OCI-LY3 (cell line): ENCODE data around the gene UST.

ENCODE experiments used
- H2AFZ ChIP-seq: fragments of 200-600, 300-600 bp; shearing (Covaris generic); 2 replicates; pipeline ENCODE4 v1.6.0; 2014; ENCODE audit warnings: antibody characterized with exemption, low read depth, low read length
- H3K27ac ChIP-seq: fragments of 200-600, 300-600 bp; sonication (generic); 2 replicates; pipeline ENCODE4 v1.5.1; 2014; ENCODE audit warnings: mild to moderate bottlenecking, low read length, moderate library complexity, mixed read lengths
- H3K27me3 ChIP-seq: fragments of 200-600, 300-600 bp; sonication (generic); 2 replicates; pipeline ENCODE4 v1.6.1; 2014; ENCODE audit warnings: low read depth, low read length, mixed read lengths
- H3K36me3 ChIP-seq: fragments of 200-600, 300-600 bp; sonication (generic); replicated peaks from 2 replicates; pipeline ENCODE3; 2014; ENCODE audit warnings: low read depth, low read length, mixed read lengths
- H3K4me1 ChIP-seq: fragments of 300-600, 200-600 bp; sonication (generic); 2 replicates; pipeline ENCODE4 v1.6.1; 2014; ENCODE audit warnings: low read length, mixed read lengths
- H3K4me2 ChIP-seq: fragments of 200-600, 300-600 bp; sonication (generic); 2 replicates; pipeline ENCODE4 v1.6.1; 2014; ENCODE audit warnings: low read length, mixed read lengths
- H3K4me3 ChIP-seq: fragments of 300-600, 200-600 bp; sonication (generic); 2 replicates; pipeline ENCODE4 v1.5.1; 2014; ENCODE audit warnings: antibody characterized with exemption, mild to moderate bottlenecking, low read length, moderate library complexity
- H3K79me2 ChIP-seq: fragments of 300-600, 200-600 bp; shearing (Covaris generic); 2 replicates; pipeline ENCODE4 v1.6.1; 2014; ENCODE audit warnings: mild to moderate bottlenecking, low read length, mixed read lengths
- H3K9ac ChIP-seq: fragments of 300-600, 200-600 bp; shearing (Covaris generic); 2 replicates; pipeline ENCODE4 v1.6.0; 2014; ENCODE audit warnings: mild to moderate bottlenecking, low read length, moderate library complexity
- H3K9me3 ChIP-seq: fragments of 200-600, 300-600 bp; shearing (Covaris generic); 2 replicates; pipeline ENCODE4 v1.6.1; 2014; ENCODE audit warnings: low read length, mixed read lengths; ENCODE audit not compliant: insufficient read depth
- H4K20me1 ChIP-seq: fragments of 200-600, 300-600 bp; sonication (generic); 2 replicates; pipeline ENCODE4 v1.6.1; 2016; ENCODE audit warnings: low read length, mixed read lengths; ENCODE audit not compliant: insufficient read depth
- EZH2phosphoT487 ChIP-seq: fragments of 200-600 bp; shearing (Covaris generic); IDR thresholded peaks from 2 replicates; pipeline ENCODE4 v1.6.1; 2018; ENCODE audit warnings: antibody characterized with exemption, mixed run types, low read depth
- TF ChIP-seq, protein P1 (sequence below): fragments of 200-600, 300-600 bp; sonication (generic); IDR thresholded peaks from 2 replicates; pipeline ENCODE4 v1.5.1; 2014; ENCODE audit warnings: antibody characterized with exemption, low read length, low read depth

The UST gene

DNA sequence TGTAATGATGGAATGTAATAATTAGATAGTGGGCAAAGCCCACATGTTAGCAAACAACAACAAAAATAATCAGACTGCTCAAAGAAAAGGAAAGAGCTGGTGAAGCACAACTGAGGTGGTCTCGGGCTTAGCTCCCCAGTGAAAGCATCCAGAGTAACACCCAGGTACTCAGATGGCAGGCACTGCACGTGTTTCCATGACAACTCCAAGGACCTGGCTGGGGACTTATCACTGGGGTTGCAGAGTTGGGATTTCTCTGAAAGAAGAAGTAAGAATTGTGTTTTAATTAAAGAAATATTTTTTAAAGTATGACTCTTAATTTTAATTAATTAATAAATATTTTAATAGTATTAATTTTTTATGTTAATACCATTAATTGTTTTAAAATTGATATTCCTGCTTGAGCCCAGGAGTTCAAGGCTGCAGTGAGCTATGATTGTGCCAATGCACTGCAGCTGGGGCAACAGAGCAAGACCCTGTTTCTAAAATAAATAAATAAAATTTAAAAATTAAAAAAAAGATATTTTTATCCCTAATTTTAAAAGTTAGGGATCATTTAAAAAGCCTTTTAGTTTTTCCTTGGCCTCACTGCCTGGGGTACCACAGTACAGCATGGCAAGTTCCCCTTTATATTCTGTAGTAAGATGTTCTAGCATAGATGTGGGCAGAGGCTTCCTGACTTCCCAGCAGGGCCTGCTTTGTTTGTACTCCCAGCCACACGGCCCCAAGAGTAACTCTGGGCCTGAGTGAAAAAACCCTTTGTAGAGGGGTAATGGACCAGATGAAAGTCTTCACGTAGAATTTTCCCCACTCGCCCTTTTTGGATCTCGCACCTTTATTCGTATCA is 42.2 kb upstream of the UST start:
- H3K4me1 ChIP-seq = peaks cover 22% of the 10 kb centered on the region
- no peaks in the 10 kb centered on the region for H3K9me3 ChIP-seq
- no peaks in the 10 kb centered on the region for H3K27me3 ChIP-seq
- H3K36me3 ChIP-seq = no peaks in the 10 kb centered on the region
- no peaks in the 10 kb centered on the region for H4K20me1 ChIP-seq
- no peak overlapping the region for H2AFZ ChIP-seq
- no peaks in the 10 kb centered on the region for H3K79me2 ChIP-seq
- no peak overlapping the region for H3K4me3 ChIP-seq
- H3K4me2 ChIP-seq = no peak overlapping the region
- no peak for TF ChIP-seq EZH2phosphoT487
- TF ChIP-seq, protein P1, sequence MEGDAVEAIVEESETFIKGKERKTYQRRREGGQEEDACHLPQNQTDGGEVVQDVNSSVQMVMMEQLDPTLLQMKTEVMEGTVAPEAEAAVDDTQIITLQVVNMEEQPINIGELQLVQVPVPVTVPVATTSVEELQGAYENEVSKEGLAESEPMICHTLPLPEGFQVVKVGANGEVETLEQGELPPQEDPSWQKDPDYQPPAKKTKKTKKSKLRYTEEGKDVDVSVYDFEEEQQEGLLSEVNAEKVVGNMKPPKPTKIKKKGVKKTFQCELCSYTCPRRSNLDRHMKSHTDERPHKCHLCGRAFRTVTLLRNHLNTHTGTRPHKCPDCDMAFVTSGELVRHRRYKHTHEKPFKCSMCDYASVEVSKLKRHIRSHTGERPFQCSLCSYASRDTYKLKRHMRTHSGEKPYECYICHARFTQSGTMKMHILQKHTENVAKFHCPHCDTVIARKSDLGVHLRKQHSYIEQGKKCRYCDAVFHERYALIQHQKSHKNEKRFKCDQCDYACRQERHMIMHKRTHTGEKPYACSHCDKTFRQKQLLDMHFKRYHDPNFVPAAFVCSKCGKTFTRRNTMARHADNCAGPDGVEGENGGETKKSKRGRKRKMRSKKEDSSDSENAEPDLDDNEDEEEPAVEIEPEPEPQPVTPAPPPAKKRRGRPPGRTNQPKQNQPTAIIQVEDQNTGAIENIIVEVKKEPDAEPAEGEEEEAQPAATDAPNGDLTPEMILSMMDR = no peak
- H3K9ac ChIP-seq = no peak overlapping the region
- no peak overlapping the region for H3K27ac ChIP-seq

DNA sequence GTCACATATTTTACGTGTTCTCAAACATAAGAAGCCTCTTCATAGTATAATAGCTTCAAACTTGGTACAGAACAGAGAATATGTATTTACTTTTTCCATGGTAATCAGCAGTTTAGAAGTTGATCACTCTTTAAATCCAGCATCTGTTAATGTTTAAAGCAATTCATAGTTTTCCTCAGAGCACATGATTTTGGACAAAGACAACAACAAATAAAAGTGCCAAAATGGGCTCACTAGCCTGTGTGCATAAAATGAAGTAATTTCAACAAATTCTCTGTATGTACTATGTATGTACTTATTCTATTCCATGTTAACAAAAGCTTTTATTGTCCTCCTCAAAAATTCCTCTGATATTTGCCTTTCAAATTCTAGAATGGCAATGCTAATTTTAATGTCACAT is 38.1 kb upstream of the UST start:
- Histone ChIP-seq H3K4me3 (no peak overlapping the region), H3K9me3 (no peaks in the 10 kb centered on the region), H2AFZ (no peak overlapping the region), H3K27ac (no peak overlapping the region), H3K9ac (no peak overlapping the region), H3K36me3 (no peaks in the 10 kb centered on the region), H3K79me2 (no peaks in the 10 kb centered on the region), H3K4me2 (no peak overlapping the region), H3K27me3 (no peaks in the 10 kb centered on the region), H3K4me1 (peaks cover 17% of the 10 kb centered on the region), H4K20me1 (no peaks in the 10 kb centered on the region)
- no peak for TF ChIP-seq EZH2phosphoT487
- TF ChIP-seq, protein P1 = no peak

DNA sequence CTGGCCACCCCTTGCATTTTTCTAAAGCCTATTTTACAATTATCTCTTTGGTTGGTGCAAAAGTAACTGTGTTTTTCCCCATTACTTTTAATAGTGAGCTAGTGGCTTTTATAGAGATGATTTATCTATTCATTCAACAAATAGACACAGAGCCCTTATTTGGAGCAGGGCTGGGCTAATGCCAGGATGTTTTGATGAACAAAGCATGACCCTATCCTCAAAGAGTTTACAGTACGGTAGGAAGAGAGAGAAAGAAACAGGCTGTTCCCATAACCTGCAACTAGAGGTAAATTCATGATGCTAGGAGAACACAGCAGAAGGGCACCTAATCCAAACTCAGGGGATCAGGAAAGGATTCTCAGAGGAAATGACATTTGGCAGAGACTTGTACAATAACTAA is 37.3 kb upstream of the UST start:
- no peak for TF ChIP-seq EZH2phosphoT487
- TF ChIP-seq, protein P1 = no peak

DNA sequence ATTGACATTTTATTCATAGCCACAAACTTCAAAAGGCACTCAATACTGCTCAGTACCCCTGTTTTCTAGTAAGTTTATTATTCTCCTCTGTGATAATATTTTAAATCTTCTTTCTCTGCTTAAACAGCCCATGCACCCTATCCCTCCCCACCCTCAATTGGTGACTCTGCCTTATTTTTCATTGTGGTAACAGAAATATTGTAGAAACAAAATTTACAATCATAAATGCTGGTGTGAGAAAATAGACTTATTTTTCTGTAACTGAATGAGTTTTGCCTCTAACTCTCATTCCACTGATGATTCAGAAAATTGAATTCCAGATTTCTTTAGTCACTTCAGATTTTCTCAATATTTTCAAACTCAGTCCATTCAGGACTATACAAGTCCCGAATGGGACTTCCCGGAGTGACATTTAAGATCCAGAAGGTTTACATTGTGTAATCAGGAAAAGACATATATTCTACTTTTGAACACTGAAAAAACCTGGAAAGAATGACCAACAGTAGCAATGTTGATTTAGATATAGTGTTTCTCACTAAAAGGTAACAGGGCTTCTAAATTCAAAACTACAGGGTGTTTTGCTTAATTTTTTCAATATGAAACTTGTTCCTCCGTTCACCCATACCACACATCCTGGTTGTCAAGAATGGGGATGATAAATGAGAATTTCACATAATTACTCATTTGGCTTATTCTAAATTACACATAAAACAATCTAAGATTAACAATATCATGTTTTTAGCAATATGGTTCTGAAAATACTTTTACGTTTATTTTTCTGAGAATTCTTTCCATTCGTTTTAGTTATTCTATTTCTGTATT is 34.8 kb upstream of the UST start:
- no peaks in the 10 kb centered on the region for H3K27me3 ChIP-seq
- H3K4me3 ChIP-seq = no peak overlapping the region
- TF ChIP-seq EZH2phosphoT487 = no peak
- TF ChIP-seq, protein P1 = no peak
- H2AFZ ChIP-seq = no peak overlapping the region
- H3K9ac ChIP-seq = no peak overlapping the region
- H3K27ac ChIP-seq = no peak overlapping the region
- H3K9me3 ChIP-seq = no peaks in the 10 kb centered on the region
- H3K79me2 ChIP-seq = no peaks in the 10 kb centered on the region
- H4K20me1 ChIP-seq = no peaks in the 10 kb centered on the region
- H3K4me1 ChIP-seq = peaks cover 7% of the 10 kb centered on the region
- no peak overlapping the region for H3K4me2 ChIP-seq
- H3K36me3 ChIP-seq = no peaks in the 10 kb centered on the region

More for the DNA sequence above, 37.3 kb upstream of the UST start:
- Histone ChIP-seq H3K27me3 (no peaks in the 10 kb centered on the region), H3K27ac (no peak overlapping the region), H2AFZ (no peak overlapping the region), H3K36me3 (no peaks in the 10 kb centered on the region), H3K4me2 (no peak overlapping the region), H3K4me1 (peaks cover 17% of the 10 kb centered on the region), H3K9ac (no peak overlapping the region), H3K9me3 (no peaks in the 10 kb centered on the region), H4K20me1 (no peaks in the 10 kb centered on the region), H3K4me3 (no peak overlapping the region), H3K79me2 (no peaks in the 10 kb centered on the region)
